Activated T-cell treated with anti-CD3 and anti-CD28 coated beads for 48 hours (primary cell): ENCODE results near the gene NATD1.

Experiments used
- DNase-seq: peaks from one replicate; pipeline ENCODE4 v3.0.0-alpha.2; 2020; ENCODE audit warnings: low read depth

Gene NATD1

GRCh38 chr17:21289902-21290571 lies 36.8 kb upstream of the NATD1 start:
- DNase-seq, result no peak

GRCh38 chr17:21289175-21289901 lies 36.1 kb upstream of the NATD1 start:
- no peak for DNase-seq

- no peak for DNase-seq
Measured at GRCh38 chr17:21288571-21289017, 35.4 kb upstream of the NATD1 start.

GRCh38 chr17:21287703-21288449 lies 34.7 kb upstream of the NATD1 start:
- DNase-seq, result peak; percentile 95

- DNase-seq, result no peak
Measured at GRCh38 chr17:21286909-21287702, 33.9 kb upstream of the NATD1 start.

- no peak for DNase-seq
Measured at GRCh38 chr17:21286066-21286770, 33.0 kb upstream of the NATD1 start.

- DNase-seq, result no peak
Measured at GRCh38 chr17:21285164-21286065, 32.2 kb upstream of the NATD1 start.

- DNase-seq, result peak; percentile 96
Measured at GRCh38 chr17:21284319-21285163, 31.3 kb upstream of the NATD1 start, which contains the start of gene MAP2K3. Gene MAP2K3 (plus strand): TSS chr17:21284711. CDS start chr17:21284921, 210 bp downstream.

- no peak for DNase-seq
Measured at GRCh38 chr17:21283482-21284318, 30.5 kb upstream of the NATD1 start.

GRCh38 chr17:21282850-21283249 lies 29.6 kb upstream of the NATD1 start:
- DNase-seq, result no peak

- no peak for DNase-seq
Measured at GRCh38 chr17:21282231-21282630, 29.0 kb upstream of the NATD1 start.

- peak; percentile 87 for DNase-seq
Measured at GRCh38 chr17:21280081-21280518, 26.9 kb upstream of the NATD1 start.

GRCh38 chr17:21279582-21279981 lies 26.4 kb upstream of the NATD1 start:
- no peak for DNase-seq

- DNase-seq, result no peak
Measured at GRCh38 chr17:21279198-21279535, 26.0 kb upstream of the NATD1 start.

GRCh38 chr17:21278450-21279197 lies 25.4 kb upstream of the NATD1 start:
- no peak for DNase-seq

GRCh38 chr17:21277332-21277731 lies 24.1 kb upstream of the NATD1 start:
- no peak for DNase-seq

- DNase-seq, result no peak
Measured at GRCh38 chr17:21276264-21276588, 23.0 kb upstream of the NATD1 start.
